GM12874 (cell line): Measurements from ENCODE around the gene GPC6.

Experiments
- TF ChIP-seq, protein P1 (sequence below): IDR thresholded peaks from 2 replicates; pipeline ENCODE4 v1.5.1; 2011; ENCODE audit warnings: low read depth, mild to moderate bottlenecking, control low read depth, low read length, moderate library complexity; ENCODE audit not compliant: insufficient read depth

The GPC6 gene

DNA sequence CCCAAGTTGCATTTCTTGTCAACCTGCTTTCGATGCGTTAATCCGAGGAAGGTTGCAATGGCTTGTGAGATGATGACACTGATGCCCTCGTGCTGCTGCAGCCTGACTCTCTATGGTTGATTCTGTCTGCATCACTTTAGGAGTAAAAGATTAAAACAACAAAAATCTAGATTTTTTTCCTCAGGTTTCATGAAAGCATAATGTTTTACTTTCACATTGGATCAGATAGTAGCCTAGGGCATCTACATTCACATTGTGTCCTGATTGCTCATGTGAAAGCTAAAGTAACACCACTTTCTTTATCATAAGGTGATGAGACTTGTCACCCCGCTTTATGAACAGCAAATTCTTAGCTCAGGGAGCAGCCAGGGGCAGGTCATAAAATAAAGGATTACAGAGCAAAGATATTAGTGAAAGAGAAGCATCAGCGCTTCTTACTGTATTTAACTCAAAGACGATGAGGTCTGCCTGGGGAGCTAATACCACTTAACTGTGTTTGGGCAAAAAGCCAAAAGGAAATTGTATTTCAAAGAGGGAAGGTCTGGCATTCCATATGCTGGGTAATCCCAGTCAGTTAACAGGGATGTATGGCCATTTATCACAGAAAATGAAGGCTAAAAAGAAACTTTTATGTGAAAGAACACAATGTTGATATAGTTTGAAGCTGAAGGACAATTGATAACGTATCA lies 270.5 kb downstream of the GPC6 start:
- TF ChIP-seq, protein P1, sequence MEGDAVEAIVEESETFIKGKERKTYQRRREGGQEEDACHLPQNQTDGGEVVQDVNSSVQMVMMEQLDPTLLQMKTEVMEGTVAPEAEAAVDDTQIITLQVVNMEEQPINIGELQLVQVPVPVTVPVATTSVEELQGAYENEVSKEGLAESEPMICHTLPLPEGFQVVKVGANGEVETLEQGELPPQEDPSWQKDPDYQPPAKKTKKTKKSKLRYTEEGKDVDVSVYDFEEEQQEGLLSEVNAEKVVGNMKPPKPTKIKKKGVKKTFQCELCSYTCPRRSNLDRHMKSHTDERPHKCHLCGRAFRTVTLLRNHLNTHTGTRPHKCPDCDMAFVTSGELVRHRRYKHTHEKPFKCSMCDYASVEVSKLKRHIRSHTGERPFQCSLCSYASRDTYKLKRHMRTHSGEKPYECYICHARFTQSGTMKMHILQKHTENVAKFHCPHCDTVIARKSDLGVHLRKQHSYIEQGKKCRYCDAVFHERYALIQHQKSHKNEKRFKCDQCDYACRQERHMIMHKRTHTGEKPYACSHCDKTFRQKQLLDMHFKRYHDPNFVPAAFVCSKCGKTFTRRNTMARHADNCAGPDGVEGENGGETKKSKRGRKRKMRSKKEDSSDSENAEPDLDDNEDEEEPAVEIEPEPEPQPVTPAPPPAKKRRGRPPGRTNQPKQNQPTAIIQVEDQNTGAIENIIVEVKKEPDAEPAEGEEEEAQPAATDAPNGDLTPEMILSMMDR: no peak

GRCh38 chr13:93499991-93500390 lies 273.4 kb downstream of the GPC6 start:
- TF ChIP-seq, protein P1: no peak

GRCh38 chr13:93502071-93502470 lies 275.5 kb downstream of the GPC6 start:
- TF ChIP-seq, protein P1: no peak

GRCh38 chr13:93502987-93503615 lies 276.5 kb downstream of the GPC6 start:
- TF ChIP-seq, protein P1: no peak

- TF ChIP-seq, protein P1: no peak
These were observed 278.7 kb downstream of the GPC6 start for GRCh38 chr13:93505104-93505952.

DNA sequence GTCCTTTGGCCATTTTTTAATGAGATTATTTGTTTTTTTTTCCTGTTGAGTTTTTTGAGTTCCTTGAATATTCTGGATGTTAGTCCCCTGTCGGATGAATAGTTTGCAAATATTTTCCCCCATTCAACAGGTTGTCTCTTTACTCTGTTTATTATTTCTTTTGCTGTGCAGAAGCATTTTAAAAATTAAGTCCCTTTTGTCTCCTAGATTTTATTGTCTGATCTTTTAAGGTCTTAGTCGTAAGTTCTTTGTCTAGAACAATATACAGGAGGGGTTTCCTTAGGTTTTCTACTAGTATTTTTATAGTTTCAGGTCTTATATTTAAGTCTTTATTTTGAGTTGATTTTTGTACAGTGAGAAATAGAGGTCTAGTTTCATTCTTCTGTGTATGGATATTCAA lies 284.4 kb downstream of the GPC6 start:
- TF ChIP-seq, protein P1: no peak

- TF ChIP-seq, protein P1: no peak
These were observed 288.7 kb downstream of the GPC6 start for GRCh38 chr13:93515267-93515666.
